Brain microvascular endothelial cell (primary cell): ENCODE results near the gene COPZ2.

Experiments
- DNase-seq: peaks from one replicate; pipeline ENCODE4 v3.0.0-alpha.2; 2020
- H3K27ac ChIP-seq: fragments of 250-450 bp; sonication (Bioruptor Pico); 2 replicates; pipeline ENCODE4 v1.5.1; 2020; ENCODE audit warnings: mild to moderate bottlenecking, moderate library complexity
- H3K27me3 ChIP-seq: fragments of 250-450 bp; sonication (Bioruptor Pico); replicated peaks from 2 replicates; pipeline ENCODE4 v1.5.1; 2020; ENCODE audit warnings: mild to moderate bottlenecking
- H3K36me3 ChIP-seq: fragments of 250-450 bp; sonication (Bioruptor Pico); replicated peaks from 2 replicates; pipeline ENCODE4 v1.5.1; 2020; ENCODE audit warnings: mild to moderate bottlenecking
- H3K4me3 ChIP-seq: 2 replicates; pipeline ENCODE4 v1.5.1; 2011; ENCODE audit warnings: low read depth, mild to moderate bottlenecking, control low read depth, low read length, moderate library complexity
- in situ Hi-C: cut with HindIII; loops from 2 replicates; pipeline ENCODE4 v1.10.0; 2017; ENCODE audit warnings: low sequenced_read_pairs, low pct_ligation_motif_present
- TF ChIP-seq, protein P1 (sequence below): IDR thresholded peaks from 2 replicates; pipeline ENCODE4 v1.5.1; 2011; ENCODE audit warnings: low read depth, mild to moderate bottlenecking, moderate library complexity, low read length, control low read depth, inconsistent platforms; ENCODE audit errors: missing control alignments

Gene COPZ2

DNA sequence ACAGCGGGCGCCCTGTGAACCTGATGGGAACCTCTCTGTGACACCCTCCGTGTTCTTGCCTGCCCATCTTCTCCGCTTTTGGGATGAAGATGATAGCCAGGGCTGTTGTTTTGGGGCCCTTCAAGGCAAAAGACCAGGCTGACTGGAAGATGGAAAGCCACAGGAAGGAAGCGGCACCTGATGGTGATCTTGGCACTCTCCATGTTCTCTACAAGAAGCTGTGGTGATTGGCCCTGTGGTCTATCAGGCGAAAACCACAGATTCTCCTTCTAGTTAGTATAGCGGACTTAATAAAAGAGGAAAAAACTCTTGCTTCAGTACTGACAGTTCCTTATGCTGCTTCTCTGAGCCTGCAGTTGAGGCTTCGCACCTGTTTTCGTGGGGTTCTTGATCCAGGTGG, 56.1 kb downstream of the COPZ2 start:
- Histone ChIP-seq H3K36me3 (peaks cover 50% of the 10 kb centered on the region), H3K27ac (no peak overlapping the region), H3K4me3 (no peak overlapping the region), H3K27me3 (no peaks in the 10 kb centered on the region)
- DNase-seq = no peak
- in situ Hi-C loops = no loop called here
- TF ChIP-seq, protein P1, sequence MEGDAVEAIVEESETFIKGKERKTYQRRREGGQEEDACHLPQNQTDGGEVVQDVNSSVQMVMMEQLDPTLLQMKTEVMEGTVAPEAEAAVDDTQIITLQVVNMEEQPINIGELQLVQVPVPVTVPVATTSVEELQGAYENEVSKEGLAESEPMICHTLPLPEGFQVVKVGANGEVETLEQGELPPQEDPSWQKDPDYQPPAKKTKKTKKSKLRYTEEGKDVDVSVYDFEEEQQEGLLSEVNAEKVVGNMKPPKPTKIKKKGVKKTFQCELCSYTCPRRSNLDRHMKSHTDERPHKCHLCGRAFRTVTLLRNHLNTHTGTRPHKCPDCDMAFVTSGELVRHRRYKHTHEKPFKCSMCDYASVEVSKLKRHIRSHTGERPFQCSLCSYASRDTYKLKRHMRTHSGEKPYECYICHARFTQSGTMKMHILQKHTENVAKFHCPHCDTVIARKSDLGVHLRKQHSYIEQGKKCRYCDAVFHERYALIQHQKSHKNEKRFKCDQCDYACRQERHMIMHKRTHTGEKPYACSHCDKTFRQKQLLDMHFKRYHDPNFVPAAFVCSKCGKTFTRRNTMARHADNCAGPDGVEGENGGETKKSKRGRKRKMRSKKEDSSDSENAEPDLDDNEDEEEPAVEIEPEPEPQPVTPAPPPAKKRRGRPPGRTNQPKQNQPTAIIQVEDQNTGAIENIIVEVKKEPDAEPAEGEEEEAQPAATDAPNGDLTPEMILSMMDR = no peak

DNA sequence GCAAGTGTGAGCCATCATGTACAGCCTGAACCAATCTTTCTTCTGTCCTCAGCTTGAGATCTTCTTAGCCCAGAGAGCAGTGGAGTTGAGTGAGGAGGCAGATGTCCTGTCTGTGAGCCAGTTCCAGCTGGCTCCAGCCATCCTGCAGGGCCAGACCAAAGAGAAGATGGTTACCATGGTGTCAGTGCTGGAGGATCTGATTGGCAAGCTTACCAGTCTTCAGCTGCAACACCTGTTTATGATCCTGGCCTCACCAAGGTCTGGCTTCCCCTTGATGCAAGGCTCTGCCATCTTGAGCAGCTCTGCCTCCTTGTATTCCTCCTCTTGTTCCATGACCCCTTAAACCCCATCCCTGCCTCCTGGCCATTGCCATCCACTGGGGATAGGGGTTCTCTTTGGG, 57.1 kb downstream of the COPZ2 start:
- H3K36me3 ChIP-seq = peaks cover 53% of the 10 kb centered on the region

GRCh38 chr17:47978324-47978723, 59.3 kb downstream of the COPZ2 start:
- in situ Hi-C loops = no loop called here
- Histone ChIP-seq H3K4me3 (no peak overlapping the region), H3K27me3 (no peaks in the 10 kb centered on the region), H3K27ac (no peak overlapping the region), H3K36me3 (peaks cover 57% of the 10 kb centered on the region)
- DNase-seq = peak; percentile 31
- TF ChIP-seq, protein P1 = peak; percentile 89

More for the DNA sequence above, 57.1 kb downstream of the COPZ2 start:
- in situ Hi-C loops = no loop called here
- Histone ChIP-seq H3K27me3 (no peaks in the 10 kb centered on the region), H3K27ac (no peak overlapping the region), H3K4me3 (no peak overlapping the region)
- TF ChIP-seq, protein P1 = no peak
- no peak for DNase-seq
